Measurements from ENCODE around the gene MACROH2A1. TPM values are rescaled to one million over a fixed set of nuclear protein-coding genes. Genes with fewer than 3 reads are reported as not detected.
A peak's percentile ranks its signal among the peaks of the same experiment; 100 is the strongest.

The MACROH2A1 gene
- total and polyA plus RNA-seq, 2 of the 4 experiments (the other 2 are of a cell fraction), result 122 to 126 TPM

- Histone ChIP-seq H2BK5ac (ENCODE audit: low read depth, low read length, poor library complexity, severe bottlenecking) (no peak overlapping the region), H4K8ac (ENCODE audit: low read depth in 2 of 2, low read length in 2 of 2) (no peak overlapping the region), H3K4me1 (ENCODE audit: control insufficient read depth, insufficient read depth, low read length) (peaks cover 24% of the 10 kb centered on the region), H3K4me2 (ENCODE audit: low read depth, low read length) (no peak overlapping the region), H3K56ac (ENCODE audit: extremely low read depth, insufficient read depth, low read length) (no peak overlapping the region), H4K91ac (ENCODE audit: insufficient read depth, low read depth, low read length) (no peak overlapping the region), H2AK5ac (ENCODE audit: low read depth, low read length) (no peak overlapping the region; the same call in 1 of the 2 replicates), H3K9me3 (ENCODE audit: control insufficient read depth, insufficient read depth, low read length) (no peaks in the 10 kb centered on the region), H2AFZ (replicated peaks; ENCODE audit: low read length, poor library complexity) (no peak overlapping the region), H3K27me3 (ENCODE audit: control insufficient read depth, insufficient read depth, low read length) (no peaks in the 10 kb centered on the region), H3K4me3 (ENCODE audit: insufficient read depth, low read depth, low read length) (no peak overlapping the region), H3K23ac (ENCODE audit: low read depth, low read length) (no peak overlapping the region), H2BK120ac (ENCODE audit: low read depth, low read length) (no peak overlapping the region), H3K14ac (replicated peaks; ENCODE audit: low read depth, low read length) (0 out of 2 replicates have a peak overlapping the region, but pooled peaks have one; percentile 7), H3K4ac (ENCODE audit: low read depth, low read length) (no peak overlapping the region), H3K79me1 (ENCODE audit: low read depth in 1 of 2, low read length in 2 of 2) (peaks cover 58 to 89% of the 10 kb centered on the region in 2 experiments), H3K9ac (ENCODE audit: low read depth, low read length) (no peak overlapping the region), H3K36me3 (ENCODE audit: control insufficient read depth, insufficient read depth, low read length) (peaks cover 48% of the 10 kb centered on the region), H3K27ac (ENCODE audit: insufficient read depth, low read length) (no peak overlapping the region), H3K18ac (ENCODE audit: low read depth, low read length) (no peak overlapping the region), H2BK15ac (ENCODE audit: low read depth, low read length) (no peak overlapping the region), H4K20me1 (ENCODE audit: insufficient read depth, low read length) (peaks cover 17% of the 10 kb centered on the region), H4K5ac (ENCODE audit: low read depth, low read length) (no peak overlapping the region), H3K9me1 (ENCODE audit: insufficient read depth, low read length) (peaks cover 48% of the 10 kb centered on the region), H2BK20ac (ENCODE audit: low read depth, low read length) (no peak overlapping the region), H2AK9ac (replicated peaks; ENCODE audit: low read depth, low read length, poor library complexity) (no peak overlapping the region)
- in situ Hi-C loops (cut with MboI; ENCODE audit: low sequenced_read_pairs) (no loop called here), dilution Hi-C loops (cut with HindIII; ENCODE audit: low sequenced_read_pairs, unreplicated experiment) (no loop called here), intact Hi-C loops (cut with micrococcal nuclease) (no loop called here)
- no peak for DNase-seq
- ChIA-PET CTCF (interaction anchor here (1.4 kb wide), 1 partner anchor 217 kb away, joined by 3 read pairs; no protein-coding TSS in a partner anchor), POLR2A (ENCODE audit: unreplicated experiment) (no interaction called here)
- no CpG with 5 or more reads among the region's 1 CpG for WGBS, 2 experiments (ENCODE audit: extremely low coverage in 2 of 2, insufficient read length in 1 of 2)
- peak; percentile 8; the same call in 1 of the 2 replicates for ATAC-seq (ENCODE audit: low read depth)
- no peak for TF ChIP-seq MAZ (IDR thresholded peaks at IDR 0.05; ENCODE audit: borderline replicate concordance, low read depth, low read length)
- no peak for TF ChIP-seq SMC3 (IDR thresholded peaks at IDR 0.05; ENCODE audit: low read depth, low read length)
- BruUV-seq (replicated peaks), result no TSS peak
These were observed 50.1 kb downstream of the MACROH2A1 start for GRCh38 chr5:135348918-135349317.

Measured in IMR-90 (cell line).